ENCODE results near the gene MAML2.

The MAML2 gene

DNA sequence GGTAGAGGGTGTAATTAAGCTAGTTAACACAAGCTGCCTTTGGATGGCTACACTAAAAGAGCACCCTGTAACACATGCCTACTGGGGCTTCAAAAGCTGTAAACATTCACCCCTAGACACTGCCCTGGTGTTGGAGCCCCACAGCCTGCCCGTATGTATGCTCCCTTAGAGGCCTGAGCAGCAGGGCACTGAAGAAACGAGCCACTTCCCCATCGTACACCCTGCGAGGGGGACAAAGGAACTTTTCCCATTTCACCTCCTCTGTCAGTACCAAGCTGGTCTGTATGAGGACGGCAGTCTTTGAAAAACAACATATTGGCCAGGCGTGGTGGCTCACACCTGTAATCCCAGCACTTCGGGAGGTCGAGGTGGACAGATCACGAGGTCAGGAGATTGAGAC, 77.0 kb downstream of the MAML2 start:
- no peak for DNase-seq

DNA sequence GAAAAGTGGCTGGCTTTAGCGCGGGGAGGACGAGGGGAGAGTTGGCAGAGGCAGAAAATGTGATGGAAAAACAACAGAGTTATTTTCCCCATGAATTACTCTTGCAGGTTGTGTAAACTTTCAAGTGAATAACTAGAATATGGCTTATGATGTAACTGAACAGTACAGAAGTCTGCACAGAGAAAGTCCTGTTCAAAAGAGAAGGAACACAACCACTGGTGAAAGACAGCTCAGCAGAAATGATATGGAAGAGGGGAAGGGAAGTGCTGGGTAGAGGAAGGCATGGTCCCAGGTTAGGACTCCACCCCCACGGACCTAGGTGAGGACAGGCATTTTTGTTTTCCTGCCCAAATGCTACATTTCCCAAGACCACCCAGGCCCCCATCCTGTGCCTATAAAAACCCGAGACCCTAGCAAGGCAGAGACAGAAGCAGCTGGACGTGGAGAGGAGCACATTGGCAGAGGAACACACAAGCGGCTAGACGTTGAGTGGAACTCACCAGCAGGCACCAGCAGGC, 77.7 kb downstream of the MAML2 start:
- no peak for DNase-seq

DNA sequence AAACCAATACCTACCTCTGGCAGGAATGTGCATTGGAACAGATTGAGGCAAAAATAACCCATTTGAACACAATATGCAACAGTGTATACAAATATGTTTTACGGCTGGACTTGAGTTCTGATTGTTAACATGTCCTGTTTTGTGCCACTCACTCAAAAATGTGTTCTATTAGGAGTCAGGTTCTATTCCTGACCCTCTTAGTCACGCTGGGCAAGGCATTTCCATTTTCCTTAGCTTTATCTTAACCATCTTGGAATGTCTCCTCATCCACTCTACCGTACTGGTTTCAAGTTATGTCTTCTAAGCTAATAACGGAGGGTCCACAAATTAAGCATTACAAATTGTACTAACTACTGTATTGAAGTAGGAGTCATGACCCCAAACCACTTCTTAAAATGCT, 78.6 kb downstream of the MAML2 start:
- DNase-seq = peak; percentile 19

DNA sequence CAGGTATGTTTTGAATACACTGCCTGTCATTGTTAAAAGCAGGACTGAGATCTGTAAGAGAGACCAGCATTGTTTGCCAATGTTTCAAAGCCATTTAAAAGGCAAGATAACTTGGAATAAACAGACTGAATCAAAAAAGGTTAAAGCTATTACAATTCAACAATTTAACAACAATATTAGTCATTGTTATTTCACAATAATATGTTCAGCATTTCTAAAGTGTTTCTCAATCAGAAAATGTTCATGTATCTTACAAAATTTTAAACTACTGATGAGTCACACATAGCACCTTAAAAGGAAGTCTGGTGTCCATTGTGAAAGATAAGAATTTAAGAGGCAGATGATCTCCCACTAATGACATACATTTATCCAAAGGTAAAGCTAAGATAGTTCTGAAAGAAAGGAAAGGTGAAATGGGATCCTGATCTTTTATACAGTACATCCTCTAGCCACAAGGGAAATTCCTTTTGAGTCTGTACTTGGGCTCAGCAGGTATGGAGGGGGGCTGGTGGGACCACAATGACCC, 79.7 kb downstream of the MAML2 start:
- DNase-seq = peak; percentile 87

DNA sequence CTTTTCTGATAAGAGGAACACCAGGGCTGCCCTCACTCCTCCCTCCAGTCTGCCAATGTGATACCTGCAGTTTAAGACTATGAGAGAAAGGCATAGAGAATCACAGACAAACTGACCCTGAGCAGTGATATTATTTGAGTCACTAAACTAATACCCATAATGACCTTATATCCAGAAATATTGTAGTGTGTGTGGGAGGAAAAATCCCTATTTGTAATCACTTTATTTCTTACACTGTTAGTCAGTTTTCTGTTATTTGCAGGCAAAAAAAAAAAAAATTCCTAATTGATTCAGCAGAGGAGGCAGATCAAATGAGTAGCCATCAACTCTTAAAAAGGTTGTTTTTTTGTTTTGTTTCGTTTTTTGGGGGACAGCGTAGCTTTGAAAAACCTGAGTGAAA, 82.5 kb downstream of the MAML2 start:
- no peak for DNase-seq

DNA sequence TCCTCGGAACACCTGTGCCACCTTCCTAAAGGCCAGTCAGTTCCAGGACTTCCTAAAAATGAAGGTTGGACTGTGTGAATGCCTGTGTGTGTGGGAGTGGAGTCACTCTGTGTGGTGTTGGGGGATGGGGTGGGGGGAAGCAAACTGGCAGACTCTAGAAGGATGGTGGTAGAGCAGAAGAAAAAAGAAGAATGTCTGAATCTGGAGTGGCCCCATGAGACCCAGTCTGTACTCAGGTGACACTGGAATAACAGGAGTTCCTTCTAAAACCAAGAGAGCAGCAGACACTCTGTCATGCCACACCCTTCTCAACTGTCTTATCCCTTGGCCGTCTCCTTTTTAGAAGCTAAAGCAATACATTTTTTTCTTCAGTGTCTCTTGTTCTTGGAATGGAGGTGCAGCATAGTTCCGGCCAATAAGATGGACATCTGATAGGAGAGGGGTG, 82.9 kb downstream of the MAML2 start:
- no peak for DNase-seq

DNA sequence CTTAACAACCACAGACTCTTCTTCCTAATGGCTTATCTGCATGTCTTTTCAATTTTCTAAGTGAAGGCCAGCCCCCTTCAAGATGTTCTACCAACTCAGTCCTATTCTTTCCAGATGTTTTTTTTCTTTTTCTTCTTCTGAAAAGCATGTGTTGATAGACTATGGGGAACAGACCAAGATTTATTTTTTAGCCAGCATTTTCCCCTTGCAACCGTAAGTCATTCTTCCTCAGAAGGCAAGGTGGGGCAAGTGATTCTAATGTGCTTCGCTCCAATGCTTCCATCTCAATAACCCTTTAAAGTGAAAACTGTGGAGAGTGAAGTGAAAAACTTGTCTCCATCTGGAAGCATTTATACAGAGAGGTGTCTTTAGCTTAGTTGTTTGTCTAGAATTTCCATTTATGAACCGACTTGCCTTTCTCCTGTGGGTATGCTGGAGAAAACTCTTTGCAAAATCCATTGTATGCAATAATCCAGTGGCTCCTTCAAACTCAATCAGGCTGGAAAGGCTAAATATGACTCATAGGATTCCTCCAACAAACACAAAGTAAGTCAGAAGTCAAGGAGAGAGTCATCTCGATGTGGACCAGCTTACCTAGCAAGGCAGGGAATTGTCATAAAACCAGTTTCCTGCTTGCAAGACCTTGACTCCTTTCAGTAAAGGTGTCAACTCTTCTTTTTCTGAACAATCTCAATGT, 83.7 kb downstream of the MAML2 start:
- peak; percentile 84 for DNase-seq

DNA sequence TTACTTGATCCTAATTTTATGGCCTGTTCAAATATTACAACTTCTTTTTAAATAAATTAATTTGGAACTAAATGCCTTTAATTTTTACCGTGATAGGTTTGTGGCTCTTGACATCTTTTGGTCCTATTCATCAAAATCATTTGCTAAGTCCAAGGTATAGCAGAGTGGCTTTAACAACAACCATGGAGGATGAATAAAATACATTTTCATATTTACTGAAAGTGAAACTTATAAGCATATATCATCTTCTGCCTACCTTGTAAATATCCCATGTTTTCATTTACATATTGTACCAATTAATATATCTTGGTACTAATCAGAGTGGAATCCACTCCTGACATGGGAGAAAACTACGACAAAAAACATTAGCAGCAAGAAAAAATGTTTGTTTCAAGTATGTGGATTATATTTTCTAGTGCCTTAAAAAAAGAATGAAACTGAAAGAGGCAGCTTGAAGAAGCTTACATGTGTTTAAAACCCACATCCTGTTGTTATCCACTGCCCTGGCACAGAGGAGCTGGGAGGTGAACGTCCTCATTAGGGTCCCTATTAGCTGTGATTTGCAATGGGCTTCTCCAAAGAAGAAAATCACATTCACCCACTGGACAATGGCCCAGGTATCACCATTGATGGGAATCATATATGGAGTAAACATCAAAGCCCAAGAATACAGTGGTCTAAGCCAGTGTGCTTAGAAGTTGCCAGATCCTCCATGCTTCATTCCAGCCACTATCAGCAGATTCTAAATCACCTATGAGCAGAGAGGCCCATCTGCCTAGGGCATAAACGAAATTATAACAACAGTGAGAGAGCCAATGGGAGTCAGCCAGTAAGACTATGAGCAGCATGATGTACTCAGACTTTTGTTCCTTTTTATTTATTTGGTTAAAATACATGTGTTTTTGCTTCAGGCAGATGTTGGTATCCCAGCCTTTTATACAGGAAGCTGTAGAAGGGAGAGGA, 84.7 kb downstream of the MAML2 start:
- peak; percentile 49 for DNase-seq

DNA sequence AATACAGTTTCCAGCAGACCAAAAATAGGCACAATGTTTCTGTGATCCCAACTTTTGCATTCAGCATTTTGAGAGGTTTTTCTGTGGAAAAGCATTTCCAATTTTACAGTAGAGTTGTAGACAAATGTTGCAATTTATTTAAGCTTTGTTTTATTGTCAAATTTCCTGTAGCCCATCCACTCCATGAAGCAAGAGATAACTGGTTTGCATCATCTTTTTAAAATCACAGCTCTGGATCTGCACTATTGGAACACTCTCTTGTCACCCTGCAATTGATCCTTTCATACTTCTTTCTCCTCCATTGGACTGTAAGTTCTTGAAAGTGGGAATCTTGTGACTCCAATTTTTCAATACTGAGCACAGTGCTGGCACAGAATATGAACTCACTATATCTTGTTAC, 86.0 kb downstream of the MAML2 start:
- DNase-seq = peak; percentile 53

DNA sequence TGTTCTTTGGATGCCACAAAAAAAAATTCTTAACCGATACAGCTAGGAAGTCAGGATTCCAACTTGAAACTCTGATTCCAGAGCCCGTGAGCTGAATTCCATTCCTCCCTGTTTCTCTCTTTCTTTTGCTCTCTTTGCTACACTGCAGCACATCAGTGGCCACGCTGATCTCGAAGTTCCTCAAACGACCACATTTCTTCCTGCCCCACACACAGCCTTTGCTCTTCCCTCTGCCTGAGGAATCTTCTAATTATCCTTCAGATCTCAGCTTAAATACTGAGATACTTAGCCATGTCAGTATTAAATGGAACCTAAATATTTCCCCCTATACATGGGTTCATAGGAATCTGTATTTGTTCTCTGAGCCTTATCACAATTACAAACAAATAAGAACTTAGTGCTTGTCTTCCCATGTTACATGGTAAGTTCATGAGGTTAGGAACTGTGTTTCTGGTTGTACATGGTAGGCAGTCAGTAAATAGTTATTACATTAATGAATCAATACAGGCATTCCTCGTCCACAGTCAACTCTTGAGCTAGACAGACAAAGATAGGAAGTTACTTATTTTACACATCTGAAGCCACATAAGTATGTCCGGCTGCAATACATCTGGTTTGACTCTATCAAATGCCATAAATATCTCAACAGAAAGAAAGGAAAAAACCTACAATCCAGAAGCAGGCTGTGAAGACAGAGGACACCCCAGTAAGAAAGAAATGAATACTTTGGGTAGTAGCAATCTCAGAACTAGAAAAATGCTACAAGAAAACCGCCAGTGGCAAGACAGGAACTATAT, 86.6 kb downstream of the MAML2 start:
- peak; percentile 74 for DNase-seq

DNA sequence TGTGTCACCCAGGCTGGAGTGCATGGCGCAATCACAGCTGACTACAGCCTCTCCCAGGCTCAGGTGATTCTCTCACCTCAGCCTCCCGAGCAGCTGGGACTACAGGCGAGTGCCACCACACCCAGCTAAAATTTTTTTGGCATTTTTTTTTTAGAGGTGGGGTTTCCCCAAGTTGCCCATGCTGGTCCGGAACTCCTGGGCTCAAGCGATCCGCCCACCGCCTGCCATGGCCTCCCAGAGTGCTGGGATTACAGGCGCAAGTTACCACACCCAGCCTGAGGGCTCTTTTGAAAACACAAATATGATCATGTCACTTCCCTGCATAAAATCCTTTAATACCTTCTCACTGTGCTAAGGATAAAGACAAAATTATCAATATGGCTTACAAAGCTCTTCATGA, 88.1 kb downstream of the MAML2 start:
- DNase-seq = no peak

DNA sequence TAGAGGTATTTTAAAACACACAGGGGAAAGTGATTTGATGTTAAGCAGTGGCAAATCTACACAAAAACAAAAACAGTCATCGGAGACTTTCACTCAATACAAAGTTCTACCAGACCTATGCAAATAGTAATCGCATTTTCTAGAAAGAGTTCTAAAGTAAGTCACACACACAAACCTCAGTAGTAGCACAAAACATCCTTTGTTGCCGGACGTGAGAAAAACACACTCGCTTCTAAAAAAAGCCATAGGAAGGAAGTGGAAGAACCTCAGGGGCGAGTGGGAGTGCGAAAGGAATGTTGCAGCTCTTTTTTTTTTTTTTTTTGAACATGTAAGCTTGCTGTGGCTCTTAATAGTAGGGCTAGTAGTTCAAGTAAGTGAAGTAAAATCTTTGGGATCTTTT, 88.9 kb downstream of the MAML2 start:
- DNase-seq = peak; percentile 71

DNA sequence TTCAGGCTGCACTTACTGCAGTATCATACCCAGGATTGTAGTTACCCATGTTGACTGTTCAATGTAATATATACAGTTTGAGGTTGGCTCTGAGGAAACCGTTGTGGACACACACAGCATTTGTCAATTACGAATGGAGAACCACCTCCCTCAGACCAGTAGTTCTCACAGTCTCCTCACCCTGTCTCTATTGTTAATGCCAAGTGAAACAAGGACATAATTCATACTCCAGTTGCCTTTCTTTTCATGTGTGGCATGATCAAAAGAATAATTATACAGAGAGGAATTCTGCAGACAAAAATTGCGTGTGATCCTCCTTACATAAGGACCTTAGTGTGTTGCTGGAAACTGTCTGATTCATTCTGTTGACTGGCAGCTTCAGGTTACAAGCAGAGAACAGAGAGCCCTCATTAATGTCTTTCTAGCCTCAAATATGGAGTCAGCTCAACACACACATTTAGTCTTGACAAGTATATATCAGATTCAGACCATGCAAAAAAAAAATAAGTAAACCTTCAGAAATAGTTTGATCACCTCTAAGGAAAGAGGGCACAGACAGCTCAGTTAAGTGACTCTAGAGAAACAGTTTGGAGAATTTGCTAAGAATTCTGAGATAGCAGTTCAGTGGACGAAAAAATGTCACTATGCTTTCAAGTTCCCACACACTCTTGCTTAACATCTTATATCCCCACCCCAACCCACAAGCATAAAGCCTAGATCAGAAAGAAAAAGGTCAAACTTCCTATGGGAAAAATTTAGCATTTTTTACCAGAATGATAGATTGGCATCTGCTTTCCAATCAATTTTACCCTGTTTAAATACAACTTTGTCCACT, 96.1 kb downstream of the MAML2 start:
- peak; percentile 76 for DNase-seq

DNA sequence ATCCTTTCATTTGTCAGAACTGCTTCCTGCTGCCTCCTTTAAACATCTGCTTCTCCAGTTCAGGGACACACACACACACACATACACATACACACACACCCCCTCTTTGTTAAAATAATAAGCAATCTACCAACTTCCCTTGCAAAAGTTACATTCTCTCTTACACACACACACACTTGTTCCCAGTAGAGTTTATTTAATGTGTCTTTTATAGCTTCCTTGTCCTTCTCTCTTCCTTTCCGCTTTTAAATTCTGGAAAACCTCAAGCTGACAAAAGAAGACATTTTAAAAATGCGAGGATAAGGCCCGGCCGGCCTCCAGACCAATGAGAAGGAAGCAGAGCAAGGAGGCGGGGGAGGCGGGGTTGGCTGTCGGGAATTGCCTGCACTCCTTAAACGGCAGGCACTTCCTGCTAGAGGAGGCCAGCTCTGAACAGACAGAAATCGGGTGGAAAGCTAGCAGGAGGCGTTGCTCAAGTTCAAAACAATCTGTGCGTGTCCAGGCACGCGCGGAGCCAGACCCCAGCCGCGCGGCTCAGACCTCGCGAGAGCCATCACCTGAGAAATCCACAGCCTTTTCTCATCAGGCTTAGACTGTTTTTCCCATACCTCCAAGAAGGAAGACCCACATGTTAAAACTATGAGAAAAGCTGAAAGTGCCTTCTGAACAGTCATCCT, 99.9 kb downstream of the MAML2 start:
- peak; percentile 97 for DNase-seq

DNA sequence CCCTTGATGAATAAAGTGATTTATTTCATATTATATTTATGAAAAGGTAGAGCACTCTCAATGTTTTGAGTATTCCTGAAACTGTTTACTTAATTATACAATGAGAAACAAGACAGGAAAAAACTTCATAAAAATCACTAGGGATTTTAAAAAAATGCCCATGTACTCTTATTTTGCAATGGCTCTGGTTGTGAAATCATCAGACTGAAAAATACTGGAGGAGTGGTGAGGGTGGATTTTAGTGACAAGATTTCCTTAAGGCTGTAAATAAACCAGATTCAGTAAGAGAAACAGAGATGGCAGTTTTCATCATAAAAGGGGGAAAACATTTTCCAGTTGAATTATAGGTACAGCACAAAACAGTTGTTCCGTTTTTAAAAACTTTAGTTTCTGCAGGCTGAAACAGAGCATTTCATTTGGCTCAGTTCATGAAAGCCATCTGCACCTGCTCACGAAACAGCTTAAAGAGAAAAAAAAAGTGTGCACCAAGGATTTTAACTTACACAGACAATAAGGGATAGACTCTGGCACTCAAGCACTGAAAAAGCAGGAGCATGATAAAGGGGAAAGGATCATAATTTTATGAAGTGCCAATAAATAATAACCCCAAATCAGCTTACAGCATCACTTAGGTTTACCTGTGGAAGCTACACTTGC, 100.7 kb downstream of the MAML2 start:
- peak; percentile 38 for DNase-seq

DNA sequence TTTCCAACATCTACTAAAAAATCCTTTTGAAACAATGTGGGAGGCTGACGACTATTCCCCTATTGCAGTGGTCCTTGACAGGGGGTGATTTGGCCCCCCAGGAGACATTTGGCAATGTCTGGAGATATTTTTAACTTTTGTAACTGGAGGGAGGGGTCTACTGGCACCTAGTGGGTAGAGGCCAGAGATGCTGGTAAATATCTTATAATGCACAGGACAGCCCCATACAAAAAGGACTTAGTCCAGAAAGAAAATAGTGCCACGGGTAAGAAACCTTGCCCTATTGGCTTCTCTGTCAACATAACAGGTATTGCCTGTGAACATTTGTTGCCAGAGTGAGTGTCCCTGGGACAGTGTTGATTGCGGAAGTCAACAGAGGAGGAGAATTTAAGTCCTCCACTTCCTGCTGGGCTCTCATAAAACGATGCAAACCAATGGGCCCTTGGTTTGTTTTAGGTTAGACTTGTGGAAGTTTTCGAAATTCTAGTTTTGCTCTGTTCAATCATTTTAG, 101.6 kb downstream of the MAML2 start:
- no peak for DNase-seq

DNA sequence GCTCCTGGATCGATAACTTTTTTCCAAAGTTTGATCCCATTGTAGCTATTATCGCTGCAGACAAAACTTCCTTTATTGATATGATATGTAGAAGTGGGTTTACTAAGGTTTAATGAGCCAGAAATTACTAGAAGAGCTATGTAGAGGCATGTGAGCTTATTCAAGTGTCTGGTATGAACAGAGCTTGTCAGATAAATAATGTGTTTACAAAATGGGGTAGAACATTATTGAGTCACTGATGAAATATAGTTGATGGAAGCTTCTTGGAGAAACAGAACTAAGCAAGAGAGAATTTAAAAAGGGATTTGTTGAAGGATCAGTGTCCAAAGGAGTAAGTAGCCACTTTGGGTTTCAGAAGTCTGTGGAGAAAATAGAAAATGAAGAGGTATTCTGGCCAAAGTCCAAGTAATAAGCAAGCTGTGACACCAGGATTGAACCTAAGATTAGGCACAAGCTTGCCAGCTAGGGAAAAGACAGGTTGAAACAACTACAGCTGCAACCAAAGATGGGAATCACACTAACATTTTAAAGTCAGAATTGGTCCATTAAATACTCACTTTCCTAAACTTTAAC, 104.3 kb downstream of the MAML2 start:
- peak; percentile 58 for DNase-seq

DNA sequence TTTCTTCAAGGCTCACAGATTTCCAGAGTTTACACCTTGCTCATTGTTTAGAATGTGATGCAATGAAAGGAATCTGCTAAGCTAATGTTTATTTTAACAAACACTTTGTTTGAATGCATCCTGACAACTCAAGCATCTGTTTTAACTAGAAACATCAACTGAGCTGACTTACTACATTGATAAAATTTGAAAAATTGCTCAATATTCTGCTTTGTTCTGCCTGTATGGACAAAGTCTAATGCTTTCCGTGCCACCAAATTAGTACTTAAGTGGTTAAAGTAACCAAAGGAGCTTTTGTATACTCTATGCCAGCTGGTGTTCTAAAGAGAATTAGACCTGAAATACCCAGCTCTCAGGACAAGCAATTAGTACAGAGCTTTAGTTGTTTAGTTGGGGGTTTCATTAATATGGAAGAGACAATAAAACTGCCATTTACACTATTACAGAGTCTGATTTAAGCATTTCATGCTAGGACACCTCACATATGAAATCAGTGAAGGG, 105.2 kb downstream of the MAML2 start:
- no peak for DNase-seq

DNA sequence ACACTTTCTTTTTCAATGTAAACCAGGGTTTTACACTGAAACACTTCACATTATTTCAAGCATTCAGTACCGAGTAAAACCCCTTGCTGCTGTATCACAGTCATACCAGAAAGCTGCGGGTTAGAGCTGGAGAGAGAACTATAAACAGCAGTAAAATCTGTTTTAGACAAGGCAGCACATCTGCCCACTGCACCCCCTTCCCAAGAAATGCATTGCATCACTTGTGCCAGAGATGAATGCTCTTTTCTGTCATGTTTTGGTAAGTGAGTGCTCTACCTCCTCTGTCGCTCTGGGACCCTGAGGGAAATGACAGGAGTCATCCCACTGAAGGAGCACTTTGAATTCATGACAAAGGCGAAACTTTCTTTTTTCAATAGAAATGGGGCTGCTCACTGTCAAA, 107.2 kb downstream of the MAML2 start:
- DNase-seq = peak; percentile 64

All from fibroblast of skin of right quadriceps (primary cell).